NB4 (cell line): ENCODE results near the gene DIRAS1.

Source experiments
- CTCF ChIP-seq: IDR thresholded peaks from one replicate; pipeline ENCODE4 v1.5.1; 2012; ENCODE audit warnings: low read depth, low read length
- MAX ChIP-seq: IDR thresholded peaks from 2 replicates; pipeline ENCODE4 v1.6.1; 2011; ENCODE audit warnings: low read depth, low read length
- POLR2A ChIP-seq: IDR thresholded peaks from 2 replicates; pipeline ENCODE4 v1.6.1; 2011; ENCODE audit warnings: mild to moderate bottlenecking; ENCODE audit not compliant: insufficient read length; ENCODE audit errors: extremely low read depth

GRCh38 chr19:2756921-2757881 lies 36.0 kb upstream of the DIRAS1 start:
- TF ChIP-seq CTCF, result no peak
- no peak for TF ChIP-seq POLR2A
- TF ChIP-seq MAX, result no peak
